GM20431 (cell line): Measurements from ENCODE around the gene TNRC6B.
"Not testable (repeated sequence)": the region's sequence is repeated elsewhere in the genome, so short reads cannot be mapped to it uniquely, and the experiment has no call there.

ENCODE experiments used
- in situ Hi-C: fragments of 300-500 bp; cut with MseI, MboI; formaldehyde crosslinking; loops from one replicate; pipeline ENCODE4 v1.15.0; 2020; ENCODE audit warnings: low sequenced_read_pairs; ENCODE audit not compliant: unreplicated experiment

TNRC6B gene

DNA sequence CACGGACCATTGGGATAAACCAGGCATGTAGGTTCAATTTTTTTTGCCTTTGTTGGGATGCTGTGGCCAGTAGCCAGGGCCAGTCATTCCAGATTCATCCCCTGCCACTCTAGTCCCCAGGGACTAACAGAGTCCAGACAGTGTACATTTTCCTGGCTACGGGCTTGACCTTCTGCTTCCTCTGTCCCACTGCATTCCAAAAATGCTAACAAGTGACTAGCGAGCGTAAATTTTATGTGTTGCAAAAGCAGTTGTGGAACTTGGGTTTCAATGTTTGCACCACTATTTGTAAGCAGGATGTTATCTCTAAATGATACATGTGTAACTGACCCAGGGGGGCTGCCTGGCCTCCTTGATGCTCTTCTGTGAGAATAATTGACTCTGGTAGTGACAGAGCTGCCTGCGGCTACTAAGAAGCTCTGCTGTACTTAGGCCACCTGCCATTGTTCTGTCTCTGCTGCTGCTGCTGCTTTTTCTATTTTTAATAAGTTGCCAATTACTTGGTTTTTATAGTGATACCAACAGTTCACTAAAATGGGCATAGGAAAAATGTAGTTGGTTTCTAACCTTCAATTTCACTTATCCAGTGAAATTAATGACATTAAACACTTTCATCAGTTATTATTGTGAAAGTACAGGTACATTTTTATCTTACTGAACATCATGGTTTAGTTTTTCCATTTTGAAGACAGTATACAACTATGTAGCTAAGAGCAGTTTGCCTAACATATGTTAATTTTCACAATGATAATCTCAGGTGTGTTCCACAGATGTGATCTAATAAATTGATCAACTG lies 26.8 kb downstream of the TNRC6B start:
- in situ Hi-C loops: no loop called here

DNA sequence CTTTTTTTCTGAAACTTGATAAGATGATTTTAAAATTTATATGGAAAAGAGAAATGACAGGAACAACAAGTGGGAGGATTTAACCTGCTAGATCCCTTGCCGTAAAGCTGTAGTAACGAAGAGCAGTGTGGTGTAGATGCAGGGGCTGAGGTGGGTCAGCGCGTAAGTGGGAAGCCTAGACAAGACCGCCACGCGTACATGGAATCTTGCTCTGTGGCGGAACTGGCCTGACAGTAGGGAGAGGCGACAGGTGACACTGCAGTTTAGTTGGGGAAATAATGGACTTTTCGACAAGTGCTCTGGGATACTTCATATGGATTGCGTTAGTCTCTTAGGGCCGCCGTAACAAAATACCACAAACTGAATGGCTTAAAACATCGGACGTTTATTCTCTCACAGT lies 28.8 kb downstream of the TNRC6B start:
- in situ Hi-C loops: no loop called here

DNA sequence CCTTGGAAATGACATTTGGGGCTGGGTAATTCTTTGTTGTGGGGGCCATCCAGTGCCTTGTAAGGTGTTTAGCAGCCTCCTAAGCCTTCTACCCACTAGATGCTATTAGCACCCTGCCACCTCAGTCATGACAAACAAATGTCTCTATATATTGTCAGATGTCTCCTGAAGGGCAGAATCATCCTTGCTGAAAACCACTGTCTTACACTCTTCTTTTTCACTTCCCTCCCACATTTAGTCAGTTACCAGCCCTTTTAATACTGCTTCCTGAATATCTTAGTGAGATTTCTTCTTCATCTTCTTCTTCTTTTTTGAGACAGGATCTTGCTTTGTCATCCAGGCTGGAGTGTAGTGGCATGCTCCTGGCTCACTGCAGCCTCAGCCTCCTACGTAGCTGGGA lies 33.1 kb downstream of the TNRC6B start:
- in situ Hi-C loops: no loop called here

DNA sequence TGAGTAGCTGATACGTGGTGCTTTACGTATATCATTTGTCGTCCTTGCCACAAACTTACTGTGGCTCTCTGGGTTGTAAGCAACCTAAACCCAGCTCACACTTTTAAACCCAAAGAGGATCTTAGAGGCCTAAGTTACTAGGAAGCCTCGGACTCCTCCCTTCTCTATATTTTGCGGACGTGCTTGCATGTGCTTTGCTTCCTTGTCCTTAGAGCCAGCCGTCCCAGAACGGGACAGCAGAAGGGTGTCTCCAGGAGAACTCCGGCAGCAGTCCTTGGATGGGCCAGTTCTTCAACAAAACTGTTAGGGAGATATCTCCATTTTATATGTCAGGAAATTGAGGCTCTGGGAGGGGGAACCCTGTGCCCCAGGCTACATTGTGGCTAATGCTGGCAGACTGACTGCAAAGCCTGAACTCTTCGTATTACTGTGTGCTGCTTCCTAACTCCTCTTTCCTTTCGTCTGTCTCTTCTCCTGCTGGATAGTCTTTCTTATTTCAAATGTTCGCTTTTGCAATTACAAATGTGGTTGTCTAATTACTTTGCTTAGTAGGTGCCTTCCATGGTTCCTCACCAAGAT lies 33.8 kb downstream of the TNRC6B start:
- in situ Hi-C loops: no loop called here

DNA sequence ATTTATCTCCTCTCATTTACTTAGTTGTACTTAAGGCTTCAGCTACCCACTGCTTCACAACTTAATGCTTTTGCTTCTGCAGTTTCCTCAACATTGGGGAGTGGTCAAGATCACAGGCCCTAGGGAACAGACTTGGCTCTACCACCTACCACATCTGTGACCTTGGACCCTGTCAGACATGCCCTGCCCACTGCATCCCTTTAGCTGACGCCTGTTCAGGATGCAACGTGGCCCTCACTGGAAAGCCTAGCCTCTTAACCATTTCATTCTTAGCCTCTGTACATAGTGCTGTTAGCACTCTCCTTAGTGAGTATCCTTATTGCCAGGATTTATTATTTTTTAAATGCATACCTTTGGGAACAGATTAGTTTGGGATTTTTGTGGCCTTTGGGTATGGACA lies 34.4 kb downstream of the TNRC6B start:
- in situ Hi-C loops: no loop called here

DNA sequence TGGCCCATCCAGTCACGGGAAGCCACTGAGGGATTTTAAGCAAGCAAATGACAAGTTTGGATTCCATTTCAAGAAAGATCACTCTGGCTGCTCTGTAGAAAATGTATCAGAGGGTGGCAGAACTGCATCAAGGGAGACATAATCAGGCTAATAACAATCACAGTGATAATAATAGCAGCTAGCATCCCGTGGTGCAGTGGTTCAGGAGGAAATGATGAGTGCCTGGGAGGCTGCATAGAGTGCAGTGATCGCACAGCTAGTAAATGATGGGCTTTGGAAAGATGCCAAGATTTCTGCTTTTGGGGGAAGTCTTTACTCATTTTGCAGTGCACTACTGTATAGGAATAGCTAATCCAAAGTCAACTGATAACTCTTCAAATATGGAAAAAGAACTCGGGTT lies 35.8 kb downstream of the TNRC6B start:
- in situ Hi-C loops: no loop called here

DNA sequence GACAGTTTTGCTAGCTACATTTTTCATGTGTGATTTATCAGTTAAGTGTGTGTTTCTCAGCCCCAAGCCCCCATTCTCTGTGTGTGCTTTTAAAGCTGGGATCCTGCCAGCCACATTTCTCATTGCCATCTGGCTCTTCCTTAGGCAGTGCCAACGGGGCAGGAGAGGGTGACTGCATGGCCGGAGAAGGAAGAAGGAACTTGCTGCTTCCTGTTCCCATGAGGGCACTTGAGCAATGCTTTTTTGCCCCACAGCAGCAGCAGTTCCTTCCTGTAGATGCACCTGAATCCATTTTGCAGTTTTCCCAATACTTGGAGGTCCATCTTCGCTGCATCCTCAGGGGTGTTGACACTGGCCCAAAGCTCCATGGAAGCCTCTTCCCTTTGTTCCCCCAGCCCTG lies 37.5 kb downstream of the TNRC6B start:
- in situ Hi-C loops: no loop called here

DNA sequence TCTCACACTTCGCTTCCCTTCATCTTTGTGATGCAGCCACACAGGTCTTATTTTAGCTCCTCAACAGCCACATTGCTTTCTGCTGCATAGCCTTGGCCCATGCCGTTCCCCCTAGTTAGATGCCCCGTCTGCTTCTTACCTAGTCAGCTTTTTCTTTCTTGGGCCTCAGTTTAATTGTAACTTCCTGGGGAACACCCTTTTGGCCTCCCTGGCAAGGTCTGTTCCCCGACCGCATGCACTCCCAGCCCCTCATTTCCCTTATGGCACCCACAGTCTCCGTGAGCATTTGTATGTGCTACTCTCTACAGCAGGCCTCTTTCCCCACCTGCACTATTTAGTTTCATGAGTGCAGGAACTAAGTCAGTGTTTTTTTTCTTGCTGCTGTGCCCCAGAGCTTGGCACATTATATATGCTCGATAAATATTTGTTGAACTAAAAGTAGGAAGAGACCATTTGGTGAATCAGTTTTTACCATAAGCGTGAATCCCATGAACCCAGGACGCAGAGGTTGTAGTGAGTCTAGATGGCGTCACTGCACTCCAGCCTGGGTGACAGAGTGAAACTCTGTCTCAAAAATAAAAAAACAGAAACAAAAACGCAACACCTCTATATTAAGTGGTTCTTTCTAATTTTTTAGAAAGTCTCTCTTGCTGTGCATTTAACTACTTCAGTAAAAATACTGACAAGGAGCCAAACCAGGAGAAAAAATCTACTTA lies 38.5 kb downstream of the TNRC6B start:
- in situ Hi-C loops: no loop called here

DNA sequence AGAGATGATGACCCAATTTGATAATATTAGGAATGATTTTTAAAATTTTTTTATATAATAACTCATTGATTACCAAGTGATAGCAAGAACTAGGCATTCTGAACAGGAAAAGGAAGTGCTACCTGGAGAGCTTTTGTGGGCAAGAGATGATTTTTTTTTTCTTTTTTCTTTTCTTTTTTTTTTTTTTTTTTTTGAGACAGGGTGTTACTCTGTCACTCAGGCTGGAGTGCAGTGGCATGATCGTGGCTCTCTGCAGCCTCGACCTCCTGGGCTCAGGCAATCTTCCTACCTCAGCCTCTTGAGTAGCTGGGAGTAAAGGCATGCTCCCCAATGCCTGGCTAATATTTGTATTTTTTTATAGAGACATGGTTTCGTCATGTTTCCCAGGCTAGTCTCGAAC lies 40.4 kb downstream of the TNRC6B start:
- in situ Hi-C loops: no loop called here

DNA sequence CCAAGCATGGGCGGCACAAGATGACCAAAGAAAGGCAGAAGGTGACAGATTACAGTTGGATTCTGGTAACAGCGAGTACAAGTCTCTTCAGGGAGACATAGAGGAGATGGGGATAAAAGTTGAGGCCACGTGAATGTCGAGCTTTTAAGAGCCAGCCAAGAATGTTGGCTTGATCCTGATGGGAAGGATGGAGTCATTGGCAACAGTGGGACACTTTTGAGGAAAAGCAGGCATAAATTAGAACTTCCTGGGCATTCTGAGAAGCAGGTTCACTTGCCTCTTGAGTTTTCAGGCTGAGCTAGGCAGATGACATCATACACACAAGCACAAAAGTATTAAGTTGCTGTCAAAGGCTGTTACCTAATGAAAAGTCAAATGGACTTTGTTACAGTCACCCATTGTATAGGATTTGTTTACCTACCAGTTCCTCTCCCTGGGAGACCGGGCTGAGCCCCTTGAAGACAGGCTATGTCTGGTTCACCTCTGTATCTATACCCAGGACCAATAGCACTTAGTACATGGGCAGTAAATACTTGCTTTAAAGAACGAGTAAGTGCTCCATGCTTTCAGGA lies 41.1 kb downstream of the TNRC6B start:
- in situ Hi-C loops: no loop called here

DNA sequence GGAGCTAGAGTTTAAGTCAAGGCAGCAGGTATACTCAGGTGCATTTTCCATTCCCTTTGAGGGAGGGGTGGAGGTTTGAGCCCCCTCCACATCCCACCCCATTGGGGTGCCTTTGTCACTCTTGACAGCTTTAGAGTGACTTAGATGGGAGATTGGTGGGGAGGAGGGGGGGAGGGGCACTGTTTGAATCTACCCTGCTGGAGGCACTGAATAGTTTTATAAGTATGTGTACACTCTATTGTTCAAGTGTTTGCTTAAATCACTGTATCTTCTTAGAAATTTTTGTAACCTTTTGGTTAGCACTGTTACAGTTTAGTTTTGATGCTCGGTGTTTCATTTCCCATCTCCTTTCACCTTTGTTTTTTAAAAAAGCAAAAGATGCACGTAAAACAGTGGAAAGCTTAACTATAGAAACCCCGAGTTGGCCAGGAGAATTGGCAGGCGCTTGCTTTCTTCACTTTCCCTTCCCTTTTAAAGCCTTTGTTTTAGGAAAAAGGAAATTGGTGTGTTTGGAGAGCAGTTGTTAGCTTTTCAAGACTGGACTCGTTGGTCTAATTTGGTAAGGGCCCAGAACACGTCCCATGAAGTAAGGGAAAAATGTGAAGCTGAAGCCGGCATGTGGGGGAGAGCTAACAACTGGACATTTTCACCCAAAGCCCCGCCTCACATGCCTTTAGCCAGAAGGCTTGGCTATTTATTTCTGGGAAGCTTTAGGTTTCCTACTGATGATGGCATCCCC lies 42.8 kb downstream of the TNRC6B start:
- in situ Hi-C loops: no loop called here

DNA sequence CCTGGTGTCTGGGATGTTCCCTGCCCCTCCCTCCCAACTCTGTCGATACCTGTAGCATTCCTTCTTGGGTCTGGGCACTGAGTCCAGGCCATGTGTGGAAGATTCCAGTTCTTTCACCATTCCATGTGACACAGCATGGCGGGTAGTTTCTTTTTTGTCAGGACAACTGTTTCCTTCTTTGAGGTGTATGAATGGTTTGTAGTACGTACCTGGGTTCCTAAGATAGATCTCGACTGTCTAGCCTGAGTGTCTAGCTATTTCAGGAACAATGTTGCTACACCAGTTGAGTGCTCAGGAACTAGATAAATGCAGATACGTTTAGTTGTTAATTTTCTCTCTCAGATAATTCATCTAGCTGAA lies 43.3 kb downstream of the TNRC6B start:
- in situ Hi-C loops: no loop called here

DNA sequence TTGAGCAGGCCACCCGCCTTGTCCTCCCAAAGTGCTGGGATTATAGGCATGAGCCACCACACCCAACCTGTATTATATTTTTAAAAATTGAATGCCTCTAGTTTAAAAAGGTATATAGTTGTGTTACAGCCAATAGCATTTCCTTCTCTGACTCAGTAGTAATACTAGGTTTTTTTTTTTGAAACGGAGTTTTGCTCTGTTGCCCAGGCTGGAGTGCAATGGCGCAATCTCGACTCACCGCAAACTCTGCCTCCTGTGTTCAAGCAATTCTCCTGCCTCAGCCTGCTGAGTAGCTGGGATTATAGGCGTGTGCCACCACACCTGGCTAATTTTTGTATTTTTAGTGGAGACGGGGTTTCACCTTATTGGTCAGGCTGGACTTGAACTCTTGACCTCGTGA lies 45.3 kb downstream of the TNRC6B start:
- in situ Hi-C loops: not testable (repeated sequence)

DNA sequence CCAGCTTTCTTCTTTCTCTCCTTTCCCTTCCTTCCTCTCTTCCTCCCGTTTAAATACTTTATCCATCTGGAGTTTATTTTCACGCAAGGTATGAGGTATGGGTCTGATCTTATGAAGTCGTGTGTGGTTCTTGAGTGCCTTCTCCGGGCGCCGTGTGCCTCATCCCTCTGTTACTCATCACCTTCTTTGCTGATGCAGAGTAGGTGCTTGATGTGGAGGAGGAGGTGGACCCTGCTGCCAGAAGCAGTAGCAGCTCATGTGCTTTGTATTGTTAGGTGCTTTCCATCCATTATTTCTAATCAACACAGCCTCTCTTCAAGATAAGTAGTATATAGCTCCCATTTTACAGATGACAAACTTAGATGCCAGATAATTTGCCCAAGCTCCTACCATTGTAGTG lies 47.0 kb downstream of the TNRC6B start:
- in situ Hi-C loops: no loop called here

DNA sequence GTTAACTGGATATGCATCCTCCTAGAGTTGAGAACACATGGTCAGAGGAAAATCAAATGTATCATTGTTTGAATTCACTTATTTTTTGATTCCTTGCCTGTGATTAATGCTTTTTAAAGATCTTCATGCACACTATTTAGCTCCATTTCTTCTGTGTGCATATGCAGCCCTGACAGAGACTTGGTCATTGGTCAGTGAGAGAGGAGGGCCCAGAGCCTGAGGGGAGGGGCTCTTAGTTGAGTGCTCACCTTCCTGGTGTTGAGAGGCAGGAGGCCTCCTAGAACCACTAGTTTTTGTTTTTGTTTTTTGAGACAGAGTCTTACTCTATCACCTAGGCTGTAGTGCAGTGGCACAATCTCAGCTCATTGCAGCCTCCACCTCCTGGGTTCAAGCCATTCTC lies 48.9 kb downstream of the TNRC6B start:
- in situ Hi-C loops: no loop called here

DNA sequence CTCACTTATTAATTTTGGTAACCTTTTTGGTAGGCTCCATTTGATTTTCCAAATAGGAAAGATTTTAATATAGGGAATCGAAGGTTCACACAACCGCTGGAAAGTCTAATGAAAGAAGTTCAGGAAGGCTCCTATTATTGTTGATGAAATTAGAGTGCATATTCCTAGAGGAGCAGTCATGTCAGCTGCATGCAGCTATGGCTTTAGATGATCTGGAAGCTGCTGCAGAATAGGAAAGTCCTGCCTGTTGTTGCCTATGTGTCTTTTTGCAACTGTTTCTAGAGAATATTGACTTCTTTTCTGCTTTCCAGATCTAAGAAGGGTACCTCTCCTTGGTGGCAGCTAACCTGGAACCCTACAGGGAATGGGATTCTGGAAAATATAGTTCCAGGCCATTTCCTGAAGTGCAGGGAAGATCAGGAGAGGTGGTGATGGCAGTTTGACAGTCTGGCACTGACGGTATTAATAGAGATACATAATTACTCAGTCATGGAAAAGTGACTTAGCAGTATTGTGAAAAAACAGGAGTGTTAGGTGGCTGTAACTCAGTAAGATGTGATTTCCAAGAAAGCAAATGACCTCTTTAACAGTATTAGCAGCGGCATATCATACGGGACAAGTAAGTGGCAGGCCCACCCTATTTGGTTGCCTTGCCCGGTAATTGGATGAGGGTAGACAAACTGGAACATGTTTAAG lies 54.0 kb downstream of the TNRC6B start:
- in situ Hi-C loops: no loop called here

DNA sequence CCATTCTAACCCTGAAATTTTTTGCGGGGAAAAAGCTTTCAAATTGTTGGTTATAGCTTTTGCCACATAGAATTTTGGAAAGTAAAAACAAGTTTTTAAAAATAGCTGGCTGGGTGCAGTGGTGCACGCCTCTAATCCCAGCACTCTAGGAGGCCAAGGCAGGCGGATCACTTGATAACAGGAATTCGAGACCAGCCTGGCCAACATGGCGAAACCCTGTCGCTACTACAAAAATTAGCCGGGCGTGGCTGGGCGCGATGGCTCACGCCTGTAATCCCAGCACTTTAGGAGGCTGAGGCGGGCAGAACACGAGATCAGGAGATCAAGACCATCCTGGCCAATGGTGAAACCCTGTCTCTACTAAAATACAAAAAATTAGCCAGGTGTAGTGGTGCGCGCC lies 54.9 kb downstream of the TNRC6B start:
- in situ Hi-C loops: no loop called here

DNA sequence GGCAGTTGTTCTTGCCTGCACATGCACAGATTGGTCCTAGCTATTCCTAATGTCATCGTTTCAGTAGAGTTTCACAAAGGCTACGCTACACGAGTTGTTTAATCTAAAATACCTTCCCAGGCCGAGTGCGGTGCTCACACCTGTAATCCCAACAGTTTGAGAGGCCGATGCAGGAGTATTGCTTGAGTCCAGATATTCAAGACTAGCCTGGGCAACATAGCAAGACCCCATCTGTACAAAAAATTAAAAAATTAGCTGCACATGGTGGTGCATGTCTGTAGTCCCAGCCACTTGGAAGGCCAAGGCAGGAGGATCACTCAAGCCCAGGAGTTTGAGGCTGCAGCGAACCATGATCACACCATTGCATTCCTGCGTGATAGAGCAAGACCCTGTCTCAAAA lies 56.2 kb downstream of the TNRC6B start:
- in situ Hi-C loops: no loop called here

DNA sequence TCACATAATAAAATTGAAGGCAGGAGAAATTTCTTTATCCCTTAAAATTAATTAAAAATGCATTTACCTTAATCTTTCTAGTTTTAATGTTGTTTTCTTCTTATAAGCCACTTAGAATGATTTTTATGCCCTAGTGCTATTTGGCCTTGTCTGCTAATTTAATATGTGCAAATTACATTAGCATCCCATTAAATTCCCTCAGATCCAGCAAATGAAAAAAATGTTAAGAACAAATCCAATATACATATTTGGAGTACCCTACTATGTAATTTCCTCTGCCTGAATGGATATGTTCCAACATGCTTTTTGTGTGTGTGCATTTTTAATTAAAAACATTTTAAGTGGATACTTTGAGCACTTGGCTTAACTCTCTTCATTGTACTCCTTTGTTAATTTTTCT lies 56.9 kb downstream of the TNRC6B start:
- in situ Hi-C loops: no loop called here

DNA sequence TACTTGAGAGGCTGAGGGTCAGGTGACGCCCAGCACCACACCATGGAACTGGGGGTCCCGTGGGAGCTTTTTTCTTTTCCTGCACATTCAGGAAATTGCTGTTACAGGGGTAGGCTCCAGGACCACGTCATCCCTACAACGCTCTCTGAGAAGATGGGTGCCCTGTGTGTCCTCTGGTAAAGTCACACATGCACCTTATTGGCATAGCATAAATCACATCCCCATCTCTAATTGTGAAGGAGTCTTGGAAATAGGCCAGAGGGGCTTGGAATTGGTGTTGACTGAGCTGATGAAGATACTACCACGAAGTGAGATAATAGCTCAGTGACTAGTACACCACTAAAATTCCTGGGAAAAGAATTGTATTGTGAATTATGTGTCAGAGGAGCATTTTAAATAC lies 57.6 kb downstream of the TNRC6B start:
- in situ Hi-C loops: no loop called here
